ENCODE results near the gene SSR3.

GRCh38 chr3:156602424-156602823 is 47.5 kb upstream of the SSR3 start:
- TF ChIP-seq CTCF (conservative IDR thresholded peaks at IDR 0.05; ENCODE audit: low read depth, low read length) (no peak), EZH2phosphoT487 (IDR thresholded peaks at IDR 0.05; ENCODE audit: borderline replicate concordance, low read length) (no peak), EZH2 (IDR thresholded peaks at IDR 0.05; ENCODE audit: low read length, unreplicated experiment) (no peak)
